Measurements from ENCODE around the gene MRPL37. TPM values are rescaled to one million over a fixed set of nuclear protein-coding genes. Genes with fewer than 3 reads are reported as not detected.

MRPL37 gene
- total and polyA plus RNA-seq, 4 donors: 24.6 to 65.1 (median 57.8) TPM

- no peaks in the 10 kb centered on the region for H3K27me3 ChIP-seq (ENCODE audit: control insufficient read depth, insufficient read depth, low read length)
- 63% methylated on average over 2 of the region's 5 CpGs for WGBS (ENCODE audit: insufficient coverage)
- peaks cover 23% of the 10 kb centered on the region for H3K36me3 ChIP-seq (ENCODE audit: control insufficient read depth, insufficient read depth, low read length)
- H3K9me3 ChIP-seq (ENCODE audit: control insufficient read depth, insufficient read depth, low read length): no peaks in the 10 kb centered on the region
- H3K4me1 ChIP-seq (ENCODE audit: control insufficient read depth, insufficient read depth, low read length): no peaks in the 10 kb centered on the region
- no peak overlapping the region for H3K27ac ChIP-seq (ENCODE audit: low read depth, low read length)
- no peak for DNase-seq (ENCODE audit: low read depth in 4 of 6, low spot score in 6 of 6)
- H3K4me3 ChIP-seq (ENCODE audit: low read depth, low read length): no peak overlapping the region
Observed at GRCh38 chr1:54180701-54181360, 19.1 kb upstream of the MRPL37 start.

GRCh38 chr1:54186056-54186455, 13.9 kb upstream of the MRPL37 start:
- H3K36me3 ChIP-seq (ENCODE audit: control insufficient read depth, insufficient read depth, low read length): peaks cover 12% of the 10 kb centered on the region
- H3K27me3 ChIP-seq (ENCODE audit: control insufficient read depth, insufficient read depth, low read length): no peaks in the 10 kb centered on the region
- no peak overlapping the region for H3K4me3 ChIP-seq (ENCODE audit: low read depth, low read length)
- no CpG with 5 or more reads among the region's 3 CpGs for WGBS (ENCODE audit: insufficient coverage)
- no peaks in the 10 kb centered on the region for H3K9me3 ChIP-seq (ENCODE audit: control insufficient read depth, insufficient read depth, low read length)
- DNase-seq (ENCODE audit: low read depth in 4 of 6, low spot score in 6 of 6): no peak
- H3K27ac ChIP-seq (ENCODE audit: low read depth, low read length): no peak overlapping the region
- H3K4me1 ChIP-seq (ENCODE audit: control insufficient read depth, insufficient read depth, low read length): no peaks in the 10 kb centered on the region

GRCh38 chr1:54188291-54188690, 11.7 kb upstream of the MRPL37 start:
- no peaks in the 10 kb centered on the region for H3K27me3 ChIP-seq (ENCODE audit: control insufficient read depth, insufficient read depth, low read length)
- no peak for DNase-seq (ENCODE audit: low read depth in 4 of 6, low spot score in 6 of 6)
- WGBS (ENCODE audit: insufficient coverage): 88% methylated on average over 1 of the region's 1 CpG
- H3K4me3 ChIP-seq (ENCODE audit: low read depth, low read length): no peak overlapping the region
- peaks cover 10% of the 10 kb centered on the region for H3K36me3 ChIP-seq (ENCODE audit: control insufficient read depth, insufficient read depth, low read length)
- H3K27ac ChIP-seq (ENCODE audit: low read depth, low read length): no peak overlapping the region
- no peaks in the 10 kb centered on the region for H3K4me1 ChIP-seq (ENCODE audit: control insufficient read depth, insufficient read depth, low read length)
- H3K9me3 ChIP-seq (ENCODE audit: control insufficient read depth, insufficient read depth, low read length): no peaks in the 10 kb centered on the region

- H3K27ac ChIP-seq (ENCODE audit: low read depth, low read length): no peak overlapping the region
- H3K4me1 ChIP-seq (ENCODE audit: control insufficient read depth, insufficient read depth, low read length): no peaks in the 10 kb centered on the region
- H3K36me3 ChIP-seq (ENCODE audit: control insufficient read depth, insufficient read depth, low read length): peaks cover 22% of the 10 kb centered on the region
- DNase-seq (ENCODE audit: low read depth in 4 of 6, low spot score in 6 of 6): no peak
- no peaks in the 10 kb centered on the region for H3K27me3 ChIP-seq (ENCODE audit: control insufficient read depth, insufficient read depth, low read length)
- WGBS (ENCODE audit: insufficient coverage): 94% methylated on average over 9 of the region's 9 CpGs
- H3K4me3 ChIP-seq (ENCODE audit: low read depth, low read length): no peak overlapping the region
- no peaks in the 10 kb centered on the region for H3K9me3 ChIP-seq (ENCODE audit: control insufficient read depth, insufficient read depth, low read length)
Observed at GRCh38 chr1:54190526-54190925, 9.4 kb upstream of the MRPL37 start.

- Histone ChIP-seq H3K4me3 (ENCODE audit: low read depth, low read length) (no peak overlapping the region), H3K36me3 (ENCODE audit: control insufficient read depth, insufficient read depth, low read length) (peaks cover 23% of the 10 kb centered on the region), H3K4me1 (ENCODE audit: control insufficient read depth, insufficient read depth, low read length) (no peaks in the 10 kb centered on the region), H3K27me3 (ENCODE audit: control insufficient read depth, insufficient read depth, low read length) (no peaks in the 10 kb centered on the region), H3K9me3 (ENCODE audit: control insufficient read depth, insufficient read depth, low read length) (no peaks in the 10 kb centered on the region), H3K27ac (ENCODE audit: low read depth, low read length) (no peak overlapping the region)
- no peak for DNase-seq (ENCODE audit: low read depth in 4 of 6, low spot score in 6 of 6)
- WGBS (ENCODE audit: insufficient coverage): 88% methylated on average over 1 of the region's 1 CpG
Observed at GRCh38 chr1:54191525-54191924, 8.4 kb upstream of the MRPL37 start.

GRCh38 chr1:54193453-54193852, 6.5 kb upstream of the MRPL37 start:
- Histone ChIP-seq H3K4me3 (ENCODE audit: low read depth, low read length) (no peak overlapping the region), H3K27me3 (ENCODE audit: control insufficient read depth, insufficient read depth, low read length) (no peaks in the 10 kb centered on the region), H3K4me1 (ENCODE audit: control insufficient read depth, insufficient read depth, low read length) (no peaks in the 10 kb centered on the region), H3K36me3 (ENCODE audit: control insufficient read depth, insufficient read depth, low read length) (peaks cover 23% of the 10 kb centered on the region), H3K27ac (ENCODE audit: low read depth, low read length) (no peak overlapping the region), H3K9me3 (ENCODE audit: control insufficient read depth, insufficient read depth, low read length) (no peaks in the 10 kb centered on the region)
- whole genome bisulfite sequencing (ENCODE audit: insufficient coverage): 97% methylated on average over 4 of the region's 5 CpGs
- no peak for DNase-seq (ENCODE audit: low read depth in 4 of 6, low spot score in 6 of 6)

GRCh38 chr1:54199151-54199764, 709 bp upstream of the MRPL37 start:
- H3K36me3 ChIP-seq (ENCODE audit: control insufficient read depth, insufficient read depth, low read length): peaks cover 14% of the 10 kb centered on the region
- H3K4me3 ChIP-seq (ENCODE audit: low read depth, low read length): peak overlapping the region; percentile 88
- H3K27me3 ChIP-seq (ENCODE audit: control insufficient read depth, insufficient read depth, low read length): no peaks in the 10 kb centered on the region
- DNase-seq (ENCODE audit: low read depth in 4 of 6, low spot score in 6 of 6): no peak
- WGBS (ENCODE audit: insufficient coverage): 9% methylated on average over 12 of the region's 17 CpGs
- no peaks in the 10 kb centered on the region for H3K9me3 ChIP-seq (ENCODE audit: control insufficient read depth, insufficient read depth, low read length)
- H3K4me1 ChIP-seq (ENCODE audit: control insufficient read depth, insufficient read depth, low read length): peaks cover 11% of the 10 kb centered on the region
- H3K27ac ChIP-seq (ENCODE audit: low read depth, low read length): no peak overlapping the region

- WGBS (ENCODE audit: insufficient coverage): under 1% methylated on average over 14 of the region's 15 CpGs
- H3K9me3 ChIP-seq (ENCODE audit: control insufficient read depth, insufficient read depth, low read length): no peaks in the 10 kb centered on the region
- DNase-seq (ENCODE audit: low read depth in 4 of 6, low spot score in 6 of 6): no peak
- peak overlapping the region; percentile 88 for H3K4me3 ChIP-seq (ENCODE audit: low read depth, low read length)
- H3K27ac ChIP-seq (ENCODE audit: low read depth, low read length): peak overlapping the region; percentile 15
- no peaks in the 10 kb centered on the region for H3K27me3 ChIP-seq (ENCODE audit: control insufficient read depth, insufficient read depth, low read length)
- peaks cover 12% of the 10 kb centered on the region for H3K36me3 ChIP-seq (ENCODE audit: control insufficient read depth, insufficient read depth, low read length)
- H3K4me1 ChIP-seq (ENCODE audit: control insufficient read depth, insufficient read depth, low read length): peaks cover 11% of the 10 kb centered on the region
Observed at GRCh38 chr1:54200519-54200997, 591 bp downstream of the MRPL37 start.

GRCh38 chr1:54204199-54204598, 4.2 kb downstream of the MRPL37 start:
- H3K36me3 ChIP-seq (ENCODE audit: control insufficient read depth, insufficient read depth, low read length): peaks cover 38% of the 10 kb centered on the region
- 76% methylated on average over 6 of the region's 7 CpGs for WGBS (ENCODE audit: insufficient coverage)
- DNase-seq (ENCODE audit: low read depth in 4 of 6, low spot score in 6 of 6): no peak

GRCh38 chr1:54207287-54207686, 7.3 kb downstream of the MRPL37 start:
- H3K27ac ChIP-seq (ENCODE audit: low read depth, low read length): no peak overlapping the region
- no peaks in the 10 kb centered on the region for H3K4me1 ChIP-seq (ENCODE audit: control insufficient read depth, insufficient read depth, low read length)
- H3K9me3 ChIP-seq (ENCODE audit: control insufficient read depth, insufficient read depth, low read length): no peaks in the 10 kb centered on the region
- peaks cover 65% of the 10 kb centered on the region for H3K36me3 ChIP-seq (ENCODE audit: control insufficient read depth, insufficient read depth, low read length)
- DNase-seq (ENCODE audit: low read depth in 4 of 6, low spot score in 6 of 6): no peak
- no peak overlapping the region for H3K4me3 ChIP-seq (ENCODE audit: low read depth, low read length)
- whole genome bisulfite sequencing (ENCODE audit: insufficient coverage): no CpG with 5 or more reads among the region's 1 CpG
- no peaks in the 10 kb centered on the region for H3K27me3 ChIP-seq (ENCODE audit: control insufficient read depth, insufficient read depth, low read length)

More at GRCh38 chr1:54204199-54204598, 4.2 kb downstream of the MRPL37 start:
- no peak overlapping the region for H3K4me3 ChIP-seq (ENCODE audit: low read depth, low read length)
- no peaks in the 10 kb centered on the region for H3K9me3 ChIP-seq (ENCODE audit: control insufficient read depth, insufficient read depth, low read length)
- H3K4me1 ChIP-seq (ENCODE audit: control insufficient read depth, insufficient read depth, low read length): peaks cover 7% of the 10 kb centered on the region
- no peaks in the 10 kb centered on the region for H3K27me3 ChIP-seq (ENCODE audit: control insufficient read depth, insufficient read depth, low read length)
- no peak overlapping the region for H3K27ac ChIP-seq (ENCODE audit: low read depth, low read length)
